ENCODE measurements around the gene CDON. TPM values are rescaled to one million over a fixed set of nuclear protein-coding genes. Genes with fewer than 3 reads are reported as not detected.

The CDON gene
- total RNA-seq, 1 donor = 12.3 TPM

DNA sequence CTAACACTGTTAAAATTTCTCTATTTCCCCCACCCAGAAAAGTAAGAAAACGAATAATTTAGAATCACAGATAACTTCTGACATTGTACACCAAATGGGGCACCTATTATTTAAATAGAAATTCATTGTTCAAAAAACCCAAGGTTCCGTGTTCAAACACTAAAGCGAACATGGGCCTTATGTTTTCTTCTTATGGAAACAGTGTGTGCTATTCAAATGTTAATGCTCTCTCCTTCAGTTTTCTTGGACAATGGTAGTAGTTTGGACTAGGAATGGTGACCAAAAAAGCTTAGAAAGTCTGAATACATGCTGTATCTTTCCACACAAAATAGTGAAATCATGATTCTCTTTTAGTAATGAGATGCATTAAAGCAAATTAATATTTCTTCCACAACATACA is 83.2 kb downstream of the CDON start:
- H3K4me2 ChIP-seq (ENCODE audit: insufficient read depth, low read length) = no peak overlapping the region
- H2AFZ ChIP-seq (ENCODE audit: low read length) = no peak overlapping the region
- H3K36me3 ChIP-seq (ENCODE audit: insufficient read depth, low read length) = no peaks in the 10 kb centered on the region
- H3K4me3 ChIP-seq (ENCODE audit: insufficient read depth, low read length) = no peak overlapping the region
- TF ChIP-seq, protein P1, sequence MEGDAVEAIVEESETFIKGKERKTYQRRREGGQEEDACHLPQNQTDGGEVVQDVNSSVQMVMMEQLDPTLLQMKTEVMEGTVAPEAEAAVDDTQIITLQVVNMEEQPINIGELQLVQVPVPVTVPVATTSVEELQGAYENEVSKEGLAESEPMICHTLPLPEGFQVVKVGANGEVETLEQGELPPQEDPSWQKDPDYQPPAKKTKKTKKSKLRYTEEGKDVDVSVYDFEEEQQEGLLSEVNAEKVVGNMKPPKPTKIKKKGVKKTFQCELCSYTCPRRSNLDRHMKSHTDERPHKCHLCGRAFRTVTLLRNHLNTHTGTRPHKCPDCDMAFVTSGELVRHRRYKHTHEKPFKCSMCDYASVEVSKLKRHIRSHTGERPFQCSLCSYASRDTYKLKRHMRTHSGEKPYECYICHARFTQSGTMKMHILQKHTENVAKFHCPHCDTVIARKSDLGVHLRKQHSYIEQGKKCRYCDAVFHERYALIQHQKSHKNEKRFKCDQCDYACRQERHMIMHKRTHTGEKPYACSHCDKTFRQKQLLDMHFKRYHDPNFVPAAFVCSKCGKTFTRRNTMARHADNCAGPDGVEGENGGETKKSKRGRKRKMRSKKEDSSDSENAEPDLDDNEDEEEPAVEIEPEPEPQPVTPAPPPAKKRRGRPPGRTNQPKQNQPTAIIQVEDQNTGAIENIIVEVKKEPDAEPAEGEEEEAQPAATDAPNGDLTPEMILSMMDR (IDR thresholded peaks at IDR 0.05; ENCODE audit: extremely low read depth, low read depth, low read length) = no peak
- H3K79me2 ChIP-seq (ENCODE audit: insufficient read depth, low read length) = no peaks in the 10 kb centered on the region
- no peaks in the 10 kb centered on the region for H3K9me3 ChIP-seq (ENCODE audit: low read depth, low read length)
- no peak overlapping the region for H3K27ac ChIP-seq (ENCODE audit: low read depth, low read length)
- no peaks in the 10 kb centered on the region for H4K20me1 ChIP-seq (ENCODE audit: insufficient read depth, low read length)
- no peaks in the 10 kb centered on the region for H3K27me3 ChIP-seq (ENCODE audit: insufficient read depth, low read length)
- no peak for DNase-seq (ENCODE audit: insufficient read length, low spot score, missing footprints)
- H3K4me1 ChIP-seq (ENCODE audit: insufficient read depth, low read length) = no peaks in the 10 kb centered on the region

DNA sequence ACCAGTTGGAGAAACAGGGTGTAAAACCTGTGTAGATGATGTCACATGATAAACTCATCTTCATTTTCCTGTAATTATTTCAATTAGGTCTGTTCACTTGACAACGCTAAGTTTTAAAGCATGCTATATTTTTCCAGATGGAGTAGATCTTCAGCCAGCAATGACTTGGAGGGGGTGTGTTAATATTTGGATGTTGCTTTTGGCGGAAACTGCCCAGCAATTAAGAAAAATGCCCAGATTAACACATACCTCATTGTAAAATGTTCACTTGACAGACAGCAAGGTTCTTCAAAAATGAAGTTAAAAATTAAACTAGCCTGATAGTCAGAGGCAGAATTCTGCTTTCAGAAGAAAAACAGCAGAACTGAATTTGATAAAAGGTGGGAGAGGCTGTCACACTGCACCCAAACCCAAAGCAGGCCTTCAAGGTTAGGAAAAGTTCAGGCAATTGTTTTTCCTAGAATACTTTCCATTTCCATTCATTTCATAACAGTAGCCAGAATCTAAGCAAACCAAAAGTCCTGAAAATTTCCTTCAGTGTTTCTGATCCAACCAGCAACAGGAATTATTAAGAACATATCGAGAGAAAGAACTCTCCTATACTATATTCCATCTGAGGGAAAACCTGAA is 83.8 kb downstream of the CDON start:
- H3K79me2 ChIP-seq (ENCODE audit: insufficient read depth, low read length) = no peaks in the 10 kb centered on the region
- no peak overlapping the region for H3K4me2 ChIP-seq (ENCODE audit: insufficient read depth, low read length)
- no peak overlapping the region for H3K4me3 ChIP-seq (ENCODE audit: insufficient read depth, low read length)
- TF ChIP-seq, protein P1 (IDR thresholded peaks at IDR 0.05; ENCODE audit: extremely low read depth, low read depth, low read length) = no peak
- no peak overlapping the region for H3K27ac ChIP-seq (ENCODE audit: low read depth, low read length)
- no peaks in the 10 kb centered on the region for H4K20me1 ChIP-seq (ENCODE audit: insufficient read depth, low read length)
- DNase-seq (ENCODE audit: insufficient read length, low spot score, missing footprints) = no peak
- no peaks in the 10 kb centered on the region for H3K36me3 ChIP-seq (ENCODE audit: insufficient read depth, low read length)
- no peaks in the 10 kb centered on the region for H3K9me3 ChIP-seq (ENCODE audit: low read depth, low read length)
- no peaks in the 10 kb centered on the region for H3K4me1 ChIP-seq (ENCODE audit: insufficient read depth, low read length)
- no peaks in the 10 kb centered on the region for H3K27me3 ChIP-seq (ENCODE audit: insufficient read depth, low read length)
- H2AFZ ChIP-seq (ENCODE audit: low read length) = no peak overlapping the region

DNA sequence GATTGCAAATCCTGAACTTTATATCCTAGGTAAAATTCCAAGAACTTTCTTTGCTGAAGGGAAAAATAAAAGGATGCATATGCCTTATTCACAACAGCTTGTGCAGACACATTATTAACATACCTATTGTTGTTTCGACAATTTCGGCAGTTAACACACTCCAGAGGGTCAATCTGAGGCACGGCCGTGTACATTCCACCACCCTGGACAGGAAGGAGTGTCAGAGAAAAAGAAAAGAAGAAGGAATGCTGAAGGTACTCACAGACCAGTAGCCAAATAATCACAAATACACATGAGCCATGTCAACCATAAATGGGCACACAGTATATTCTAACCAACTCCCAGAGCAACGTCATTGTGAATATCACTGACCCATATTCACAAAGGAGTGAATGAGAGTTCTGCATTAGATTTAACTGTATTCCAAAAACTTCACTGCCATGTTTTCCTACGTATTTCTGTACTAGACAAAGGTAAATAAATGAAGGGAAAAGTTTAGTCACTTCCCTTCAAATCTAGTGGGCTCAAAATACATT is 84.4 kb downstream of the CDON start:
- Histone ChIP-seq H3K79me2 (ENCODE audit: insufficient read depth, low read length) (no peaks in the 10 kb centered on the region), H3K27ac (ENCODE audit: low read depth, low read length) (no peak overlapping the region), H3K9me3 (ENCODE audit: low read depth, low read length) (no peaks in the 10 kb centered on the region), H3K4me2 (ENCODE audit: insufficient read depth, low read length) (no peak overlapping the region), H3K4me1 (ENCODE audit: insufficient read depth, low read length) (no peaks in the 10 kb centered on the region), H3K36me3 (ENCODE audit: insufficient read depth, low read length) (no peaks in the 10 kb centered on the region), H2AFZ (ENCODE audit: low read length) (no peak overlapping the region), H4K20me1 (ENCODE audit: insufficient read depth, low read length) (no peaks in the 10 kb centered on the region), H3K27me3 (ENCODE audit: insufficient read depth, low read length) (no peaks in the 10 kb centered on the region), H3K4me3 (ENCODE audit: insufficient read depth, low read length) (no peak overlapping the region)
- TF ChIP-seq, protein P1 (IDR thresholded peaks at IDR 0.05; ENCODE audit: extremely low read depth, low read depth, low read length) = no peak
- DNase-seq (ENCODE audit: insufficient read length, low spot score, missing footprints) = no peak

DNA sequence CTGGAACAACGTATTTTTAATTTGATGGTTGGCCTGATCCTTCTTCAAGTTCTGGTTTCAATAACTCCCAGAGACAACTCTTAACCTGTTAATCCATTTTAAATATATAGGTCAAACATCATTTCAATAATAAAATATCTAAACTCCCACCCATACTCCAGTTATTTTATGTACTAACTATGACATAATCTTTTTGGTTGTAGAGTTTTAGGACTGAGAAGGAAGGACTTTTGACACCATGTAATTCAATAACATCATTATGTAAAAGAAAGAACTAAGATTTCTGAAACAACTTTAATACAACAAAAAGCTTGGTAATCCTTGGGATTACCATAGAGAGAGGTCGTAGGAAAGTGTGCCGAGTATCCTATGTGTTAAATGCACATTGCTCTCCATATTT is 85.3 kb downstream of the CDON start:
- H4K20me1 ChIP-seq (ENCODE audit: insufficient read depth, low read length) = no peaks in the 10 kb centered on the region
- no peak overlapping the region for H2AFZ ChIP-seq (ENCODE audit: low read length)
- H3K36me3 ChIP-seq (ENCODE audit: insufficient read depth, low read length) = no peaks in the 10 kb centered on the region
- no peak overlapping the region for H3K4me3 ChIP-seq (ENCODE audit: insufficient read depth, low read length)
- TF ChIP-seq, protein P1 (IDR thresholded peaks at IDR 0.05; ENCODE audit: extremely low read depth, low read depth, low read length) = no peak
- no peaks in the 10 kb centered on the region for H3K4me1 ChIP-seq (ENCODE audit: insufficient read depth, low read length)
- no peaks in the 10 kb centered on the region for H3K79me2 ChIP-seq (ENCODE audit: insufficient read depth, low read length)
- no peak for DNase-seq (ENCODE audit: insufficient read length, low spot score, missing footprints)
- H3K27ac ChIP-seq (ENCODE audit: low read depth, low read length) = no peak overlapping the region
- no peaks in the 10 kb centered on the region for H3K27me3 ChIP-seq (ENCODE audit: insufficient read depth, low read length)
- H3K9me3 ChIP-seq (ENCODE audit: low read depth, low read length) = no peaks in the 10 kb centered on the region
- no peak overlapping the region for H3K4me2 ChIP-seq (ENCODE audit: insufficient read depth, low read length)

Data from osteoblast (primary cell).